Inflammatory macrophage treated with lipopolysaccharide for 4 hours (primary cell): ENCODE data around the gene PRSS27.
"Not testable (repeated sequence)": the region's sequence is repeated elsewhere in the genome, so short reads cannot be mapped to it uniquely, and the experiment has no call there.

Experiments used
- DNase-seq: peaks from one replicate; pipeline ENCODE4 v3.0.0-alpha.2; 2020

Gene PRSS27

GRCh38 chr16:2692251-2692947 lies 27.6 kb downstream of the PRSS27 start:
- no peak for DNase-seq

GRCh38 chr16:2691491-2692248 lies 28.4 kb downstream of the PRSS27 start:
- DNase-seq = no peak

GRCh38 chr16:2690852-2691251 lies 29.2 kb downstream of the PRSS27 start:
- DNase-seq = no peak

GRCh38 chr16:2689968-2690801 lies 29.8 kb downstream of the PRSS27 start:
- peak; percentile 44 for DNase-seq

- not testable (repeated sequence) for DNase-seq
Measured at GRCh38 chr16:2689422-2689821, 30.6 kb downstream of the PRSS27 start.

GRCh38 chr16:2687531-2688308 lies 32.3 kb downstream of the PRSS27 start:
- no peak for DNase-seq

- DNase-seq = peak; percentile 83
Measured at GRCh38 chr16:2686912-2687507, 33.0 kb downstream of the PRSS27 start.

- not testable (repeated sequence) for DNase-seq
Measured at GRCh38 chr16:2686075-2686474, 33.9 kb downstream of the PRSS27 start.

GRCh38 chr16:2683041-2683440 lies 37.0 kb downstream of the PRSS27 start:
- DNase-seq = peak; percentile 16

- DNase-seq = peak; percentile 98
Measured at GRCh38 chr16:2682209-2683021, 37.6 kb downstream of the PRSS27 start, which contains the start of gene KCTD5. Gene KCTD5, plus strand, starts transcription at chr16:2682523. Its CDS starts 26 bp downstream, at chr16:2682549.

GRCh38 chr16:2680360-2680759 lies 39.7 kb downstream of the PRSS27 start:
- DNase-seq = not testable (repeated sequence)

- not testable (repeated sequence) for DNase-seq
Measured at GRCh38 chr16:2679902-2680301, 40.1 kb downstream of the PRSS27 start.

GRCh38 chr16:2678206-2678965 lies 41.6 kb downstream of the PRSS27 start:
- DNase-seq = not testable (repeated sequence)

- not testable (repeated sequence) for DNase-seq
Measured at GRCh38 chr16:2676937-2677336, 43.1 kb downstream of the PRSS27 start.

GRCh38 chr16:2675714-2676113 lies 44.3 kb downstream of the PRSS27 start:
- peak; percentile 16 for DNase-seq

- no peak for DNase-seq
Measured at GRCh38 chr16:2675021-2675420, 45.0 kb downstream of the PRSS27 start.

- DNase-seq = peak; percentile 98
Measured at GRCh38 chr16:2673066-2673999, 46.7 kb downstream of the PRSS27 start.

- DNase-seq = no peak
Measured at GRCh38 chr16:2671741-2672140, 48.3 kb downstream of the PRSS27 start.

- DNase-seq = not testable (repeated sequence)
Measured at GRCh38 chr16:2671193-2671592, 48.8 kb downstream of the PRSS27 start.
